Mammary epithelial cell (primary cell): ENCODE data around the gene TAP1.

Source experiments
- CTCF ChIP-seq, 2 donors: IDR thresholded peaks in 1 of 2; conservative IDR thresholded peaks in 1 of 2; 2 replicates each; pipeline ENCODE4 v1.5.1; 2011 to 2012; ENCODE audit warnings: inconsistent platforms in 2 of 2, low read length in 2 of 2, mild to moderate bottlenecking in 2 of 2, control low read depth in 1 of 2, low read depth in 1 of 2; ENCODE audit not compliant: insufficient read depth in 1 of 2; ENCODE audit errors: extremely low read depth in 1 of 2
- EZH2 ChIP-seq: IDR thresholded peaks from 2 replicates; pipeline ENCODE4 v1.6.1; 2012; ENCODE audit warnings: low read length, inconsistent platforms, borderline replicate concordance

DNA sequence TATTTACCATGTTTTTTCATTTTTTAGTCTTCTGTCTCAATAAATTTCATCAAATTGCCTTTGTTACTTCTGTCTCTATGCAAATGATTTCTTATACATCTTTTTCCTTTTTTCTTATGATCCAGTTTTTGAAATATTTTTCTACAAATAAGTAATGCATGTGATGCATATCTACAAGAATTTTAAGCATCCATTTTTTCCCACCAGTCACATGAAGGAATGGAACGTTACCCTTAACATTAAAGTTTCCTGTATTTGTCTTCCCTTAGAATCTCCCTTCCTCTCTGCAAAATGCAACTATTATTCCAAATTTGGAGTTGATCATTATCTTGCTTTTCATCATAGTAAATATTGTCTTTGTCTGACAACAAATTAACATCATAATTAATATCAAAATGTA, 36.0 kb upstream of the TAP1 start:
- TF ChIP-seq CTCF (conservative IDR thresholded peaks at IDR 0.05 in 1 of 2, IDR thresholded peaks at IDR 0.05 in 1 of 2; ENCODE audit: extremely low read depth in 1 of 2, insufficient read depth in 1 of 2, low read depth in 1 of 2, low read length in 2 of 2): no peak
- no peak for TF ChIP-seq EZH2
